ENCODE data around the gene MORN4. TPM values are rescaled to one million over a fixed set of nuclear protein-coding genes. Genes with fewer than 3 reads are reported as not detected.
A peak's percentile ranks its signal among the peaks of the same experiment; 100 is the strongest.

The MORN4 gene
- total and polyA plus RNA-seq, 9 of the 15 experiments (the other 6 are each of a cell fraction or from before 2014, with no cell fraction given) = 8.3 to 23.9 (median 11.7) TPM

GRCh38 chr10:97600616-97601015, 32.7 kb downstream of the MORN4 start:
- FAIRE-seq = no peak

DNA sequence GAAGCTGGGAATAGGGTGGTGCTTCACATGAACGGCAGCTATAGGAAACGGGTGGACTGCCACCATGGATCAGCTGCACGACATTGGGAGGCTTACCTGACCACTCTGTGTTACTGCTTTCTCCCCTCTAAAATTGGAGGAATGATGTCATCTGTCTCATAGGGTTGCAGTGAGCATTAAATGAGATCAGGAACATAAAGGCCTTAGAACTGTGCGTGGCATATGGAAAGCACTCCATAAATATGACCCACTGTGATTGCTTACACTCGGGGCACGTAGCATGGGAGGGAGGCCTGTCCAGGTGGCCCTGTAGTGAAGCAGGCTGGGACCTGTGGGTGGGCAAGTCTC, 34.1 kb downstream of the MORN4 start:
- CTCF ChIA-PET (ENCODE audit: low intra/inter-chr PET ratio) = no interaction called here
- TF ChIP-seq, protein P1, sequence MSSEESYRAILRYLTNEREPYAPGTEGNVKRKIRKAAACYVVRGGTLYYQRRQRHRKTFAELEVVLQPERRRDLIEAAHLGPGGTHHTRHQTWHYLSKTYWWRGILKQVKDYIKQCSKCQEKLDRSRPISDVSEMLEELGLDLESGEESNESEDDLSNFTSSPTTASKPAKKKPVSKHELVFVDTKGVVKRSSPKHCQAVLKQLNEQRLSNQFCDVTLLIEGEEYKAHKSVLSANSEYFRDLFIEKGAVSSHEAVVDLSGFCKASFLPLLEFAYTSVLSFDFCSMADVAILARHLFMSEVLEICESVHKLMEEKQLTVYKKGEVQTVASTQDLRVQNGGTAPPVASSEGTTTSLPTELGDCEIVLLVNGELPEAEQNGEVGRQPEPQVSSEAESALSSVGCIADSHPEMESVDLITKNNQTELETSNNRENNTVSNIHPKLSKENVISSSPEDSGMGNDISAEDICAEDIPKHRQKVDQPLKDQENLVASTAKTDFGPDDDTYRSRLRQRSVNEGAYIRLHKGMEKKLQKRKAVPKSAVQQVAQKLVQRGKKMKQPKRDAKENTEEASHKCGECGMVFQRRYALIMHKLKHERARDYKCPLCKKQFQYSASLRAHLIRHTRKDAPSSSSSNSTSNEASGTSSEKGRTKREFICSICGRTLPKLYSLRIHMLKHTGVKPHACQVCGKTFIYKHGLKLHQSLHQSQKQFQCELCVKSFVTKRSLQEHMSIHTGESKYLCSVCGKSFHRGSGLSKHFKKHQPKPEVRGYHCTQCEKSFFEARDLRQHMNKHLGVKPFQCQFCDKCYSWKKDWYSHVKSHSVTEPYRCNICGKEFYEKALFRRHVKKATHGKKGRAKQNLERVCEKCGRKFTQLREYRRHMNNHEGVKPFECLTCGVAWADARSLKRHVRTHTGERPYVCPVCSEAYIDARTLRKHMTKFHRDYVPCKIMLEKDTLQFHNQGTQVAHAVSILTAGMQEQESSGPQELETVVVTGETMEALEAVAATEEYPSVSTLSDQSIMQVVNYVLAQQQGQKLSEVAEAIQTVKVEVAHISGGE (CRISPR knock-in tag; IDR thresholded peaks at IDR 0.05) = no peak
- no peak for TF ChIP-seq ZNF354B (CRISPR knock-in tag; IDR thresholded peaks at IDR 0.05)
- TF ChIP-seq ATF6 (CRISPR knock-in tag; IDR thresholded peaks at IDR 0.05) = no peak
- no peak for TF ChIP-seq ZNF707 (CRISPR knock-in tag; conservative IDR thresholded peaks at IDR 0.05)
- TF ChIP-seq ZBTB8A (IDR thresholded peaks at IDR 0.05; ENCODE audit: partially characterized antibody) = no peak
- TF ChIP-seq, protein P2, sequence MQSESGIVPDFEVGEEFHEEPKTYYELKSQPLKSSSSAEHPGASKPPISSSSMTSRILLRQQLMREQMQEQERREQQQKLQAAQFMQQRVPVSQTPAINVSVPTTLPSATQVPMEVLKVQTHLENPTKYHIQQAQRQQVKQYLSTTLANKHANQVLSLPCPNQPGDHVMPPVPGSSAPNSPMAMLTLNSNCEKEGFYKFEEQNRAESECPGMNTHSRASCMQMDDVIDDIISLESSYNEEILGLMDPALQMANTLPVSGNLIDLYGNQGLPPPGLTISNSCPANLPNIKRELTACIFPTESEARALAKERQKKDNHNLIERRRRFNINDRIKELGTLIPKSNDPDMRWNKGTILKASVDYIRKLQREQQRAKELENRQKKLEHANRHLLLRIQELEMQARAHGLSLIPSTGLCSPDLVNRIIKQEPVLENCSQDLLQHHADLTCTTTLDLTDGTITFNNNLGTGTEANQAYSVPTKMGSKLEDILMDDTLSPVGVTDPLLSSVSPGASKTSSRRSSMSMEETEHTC (IDR thresholded peaks at IDR 0.05) = no peak
- no peak for TF ChIP-seq RBM34 (IDR thresholded peaks at IDR 0.05; ENCODE audit: borderline replicate concordance, insufficient read depth, low read length)

More at GRCh38 chr10:97600616-97601015, 32.7 kb downstream of the MORN4 start:
- no peak for TF ChIP-seq NR4A1 (CRISPR knock-in tag; IDR thresholded peaks at IDR 0.05)
- TF ChIP-seq NR4A1 (tag; IDR thresholded peaks at IDR 0.05) = no peak
- no peak for TF ChIP-seq ZNF217 (CRISPR knock-in tag; IDR thresholded peaks at IDR 0.05)
- no peak overlapping the region for H2AFZ ChIP-seq (ENCODE audit: low read depth, low read length)
- H3K27me3 ChIP-seq (ENCODE audit: control insufficient read depth in 2 of 2, insufficient read depth in 2 of 2, low read length in 2 of 2) = no peaks in the 10 kb centered on the region
- H3K79me2 ChIP-seq (ENCODE audit: control insufficient read depth, insufficient read depth, low read length) = no peaks in the 10 kb centered on the region
- no peaks in the 10 kb centered on the region for H3K9me1 ChIP-seq (ENCODE audit: control insufficient read depth, insufficient read depth, low read length)
- intact Hi-C loops (cut with micrococcal nuclease) (no loop called here), in situ Hi-C loops (cut with MboI) (no loop called here)
- DNase-seq (ENCODE audit: extremely low read depth in 1 of 4, low spot score in 3 of 4) (no peak), ATAC-seq (no peak)
- no peaks in the 10 kb centered on the region for H3K36me3 ChIP-seq (ENCODE audit: control insufficient read depth, insufficient read depth, low read length)
- no peak overlapping the region for H3K4me2 ChIP-seq (ENCODE audit: insufficient read depth, low read length)
- 0% methylated on average over 1 of the region's 1 CpG for WGBS (ENCODE audit: insufficient coverage, low coverage, missing lambda C conversion rate)
- H3K27ac ChIP-seq (ENCODE audit: extremely low read depth, low read depth, low read length) = no peak overlapping the region
- peaks cover 21 to 23% of the 10 kb centered on the region in 2 experiments for H3K4me1 ChIP-seq (replicated peaks in 1 of 2; ENCODE audit: control insufficient read depth in 2 of 2, insufficient read depth in 2 of 2, low read length in 2 of 2)
- H3K4me3 ChIP-seq = no peak overlapping the region
- no TSS peak for BruUV-seq (replicated peaks)
- ChIA-PET POLR2A (interaction anchor here (0.6 to 0.7 kb wide), 2 partner anchors 29 kb away, joined by 3 read pairs; no protein-coding TSS in a partner anchor), CTCF (ENCODE audit: low intra/inter-chr PET ratio) (no interaction called here)
- H3K9ac ChIP-seq (ENCODE audit: insufficient read depth in 1 of 2, low read depth in 2 of 2, low read length in 2 of 2) = no peak overlapping the region
- no peaks in the 10 kb centered on the region for H4K20me1 ChIP-seq (replicated peaks; ENCODE audit: control insufficient read depth, insufficient read depth, low read length)
- H3K9me3 ChIP-seq (replicated peaks; ENCODE audit: control insufficient read depth, insufficient read depth, low read depth, low read length) = no peaks in the 10 kb centered on the region

More for the DNA sequence above, 34.1 kb downstream of the MORN4 start:
- H3K9me3 ChIP-seq (replicated peaks; ENCODE audit: control insufficient read depth, insufficient read depth, low read depth, low read length) = no peaks in the 10 kb centered on the region
- no peak overlapping the region for H3K27ac ChIP-seq (ENCODE audit: extremely low read depth, low read depth, low read length)
- no TSS peak for BruUV-seq (replicated peaks)
- POLR2A ChIA-PET = interaction anchor here (1.4 kb wide), 1 partner anchor 10 kb away, joined by 3 read pairs; no protein-coding TSS in a partner anchor
- H3K9me1 ChIP-seq (ENCODE audit: control insufficient read depth, insufficient read depth, low read length) = no peaks in the 10 kb centered on the region
- H4K20me1 ChIP-seq (replicated peaks; ENCODE audit: control insufficient read depth, insufficient read depth, low read length) = no peaks in the 10 kb centered on the region
- H3K27me3 ChIP-seq (ENCODE audit: control insufficient read depth in 2 of 2, insufficient read depth in 2 of 2, low read length in 2 of 2) = no peaks in the 10 kb centered on the region
- no peak overlapping the region for H3K4me3 ChIP-seq
- intact Hi-C loops (cut with micrococcal nuclease) (no loop called here), in situ Hi-C loops (cut with MboI) (no loop called here)
- H3K36me3 ChIP-seq (ENCODE audit: control insufficient read depth, insufficient read depth, low read length) = no peaks in the 10 kb centered on the region
- 0 out of 4 replicates have a peak overlapping the region, but pooled peaks of 1 of the 2 experiments have one; percentile 58 for H3K9ac ChIP-seq (ENCODE audit: insufficient read depth in 1 of 2, low read depth in 2 of 2, low read length in 2 of 2)
- 85% methylated on average over 6 of the region's 6 CpGs for whole genome bisulfite sequencing (ENCODE audit: insufficient coverage, low coverage, missing lambda C conversion rate)
- H3K4me2 ChIP-seq (ENCODE audit: insufficient read depth, low read length) = no peak overlapping the region
- H2AFZ ChIP-seq (ENCODE audit: low read depth, low read length) = no peak overlapping the region
- peaks cover 21 to 23% of the 10 kb centered on the region in 2 experiments for H3K4me1 ChIP-seq (replicated peaks in 1 of 2; ENCODE audit: control insufficient read depth in 2 of 2, insufficient read depth in 2 of 2, low read length in 2 of 2)
- ATAC-seq (no peak), DNase-seq (ENCODE audit: extremely low read depth in 1 of 4, low spot score in 3 of 4) (no peak), FAIRE-seq (no peak)
- no peaks in the 10 kb centered on the region for H3K79me2 ChIP-seq (ENCODE audit: control insufficient read depth, insufficient read depth, low read length)
